Measurements from ENCODE around the gene ZBTB49. TPM values are rescaled to one million over a fixed set of nuclear protein-coding genes. Genes with fewer than 3 reads are reported as not detected.
A peak's percentile ranks its signal among the peaks of the same experiment; 100 is the strongest.

Gene ZBTB49
- total and polyA plus RNA-seq, 2 of the 13 experiments (the other 11 are each of a cell fraction or from before 2014, with no cell fraction given) = 3.3 to 4.3 TPM

GRCh38 chr4:4248029-4248884, 41.8 kb upstream of the ZBTB49 start, which contains the start of gene TMEM128 (continued):
- TF ChIP-seq GRHL1 (CRISPR knock-in tag; conservative IDR thresholded peaks at IDR 0.05) (no peak), PITX1 (CRISPR knock-in tag; IDR thresholded peaks at IDR 0.05) (no peak; the same call in 1 of the 2 replicates), ZNF230 (CRISPR knock-in tag; IDR thresholded peaks at IDR 0.05) (peak; percentile 20; the same call in 1 of the 2 replicates), HMG20B (CRISPR knock-in tag; conservative IDR thresholded peaks at IDR 0.05) (0 out of 2 replicates have a peak, but pooled peaks have one; percentile 4), SCMH1 (CRISPR knock-in tag; IDR thresholded peaks at IDR 0.05; ENCODE audit: borderline replicate concordance) (no peak), CBX2 (IDR thresholded peaks at IDR 0.05; ENCODE audit: low read depth, low read length) (no peak), CBX2 (CRISPR knock-in tag; IDR thresholded peaks at IDR 0.05; ENCODE audit: low read depth) (no peak), RORA (CRISPR knock-in tag; IDR thresholded peaks at IDR 0.05) (no peak), AGO2 (optimal IDR thresholded peaks at IDR 0.05; ENCODE audit: low read depth, low read length) (peak; percentile 60), FOXM1 (CRISPR knock-in tag; IDR thresholded peaks at IDR 0.05) (no peak), JDP2 (CRISPR knock-in tag; IDR thresholded peaks at IDR 0.05; ENCODE audit: borderline replicate concordance) (no peak), ZNF773 (CRISPR knock-in tag; IDR thresholded peaks at IDR 0.05; ENCODE audit: borderline replicate concordance) (no peak), ATAD3A (CRISPR knock-in tag; IDR thresholded peaks at IDR 0.05) (no peak), THAP9 (CRISPR knock-in tag; IDR thresholded peaks at IDR 0.05; ENCODE audit: borderline replicate concordance) (peak; percentile 84; the same call in 1 of the 2 replicates), YEATS2 (CRISPR knock-in tag; IDR thresholded peaks at IDR 0.05; ENCODE audit: borderline replicate concordance) (peak; percentile 91), ZNF367 (CRISPR knock-in tag; IDR thresholded peaks at IDR 0.05; ENCODE audit: borderline replicate concordance) (no peak), ZNF224 (CRISPR knock-in tag; IDR thresholded peaks at IDR 0.05) (peak; percentile 59; the same call in 1 of the 2 replicates), DRAP1 (CRISPR knock-in tag; IDR thresholded peaks at IDR 0.05) (peak; percentile 81), CC2D1A (CRISPR knock-in tag; IDR thresholded peaks at IDR 0.05) (no peak), KLF6 (CRISPR knock-in tag; IDR thresholded peaks at IDR 0.05) (no peak; the same call in 1 of the 2 replicates), TFDP1 (CRISPR knock-in tag; IDR thresholded peaks at IDR 0.05; ENCODE audit: borderline replicate concordance) (peak; percentile 22; the same call in 1 of the 2 replicates), ZBTB37 (CRISPR knock-in tag; IDR thresholded peaks at IDR 0.05) (no peak; the same call in 1 of the 2 replicates)
